Measurements from ENCODE around the gene ZNF460. TPM values are rescaled to one million over a fixed set of nuclear protein-coding genes. Genes with fewer than 3 reads are reported as not detected.

Gene ZNF460
- total RNA-seq, 2 experiments from 2014 or later = 59.1 to 63.1 TPM

- no peak overlapping the region for H3K27ac Mint-ChIP-seq
- intact Hi-C loops (cut with micrococcal nuclease) = no loop called here
- peaks cover 45% of the 10 kb centered on the region for H3K9me3 Mint-ChIP-seq
- ChIA-PET CTCF (no interaction called here), POLR2A (no interaction called here)
- H3K4me1 Mint-ChIP-seq (ENCODE audit: low read depth) = peaks cover 23% of the 10 kb centered on the region
- peaks cover 84% of the 10 kb centered on the region for H3K36me3 Mint-ChIP-seq (ENCODE audit: low read depth)
- no peak for TF ChIP-seq CTCF (IDR thresholded peaks at IDR 0.05)
- H3K4me3 Mint-ChIP-seq = no peak overlapping the region
- DNase-seq = no peak
- ATAC-seq = no peak
- H3K27me3 Mint-ChIP-seq = no peaks in the 10 kb centered on the region
Observed at GRCh38 chr19:57324992-57325391, 44.7 kb downstream of the ZNF460 start.

- Mint-ChIP-seq H3K27ac (no peak overlapping the region), H3K27me3 (no peaks in the 10 kb centered on the region)
- intact Hi-C loops (cut with micrococcal nuclease) = no loop called here
Observed at GRCh38 chr19:57327993-57328392, 47.7 kb downstream of the ZNF460 start.

GRCh38 chr19:57334191-57334590, 53.9 kb downstream of the ZNF460 start:
- Mint-ChIP-seq H3K27ac (no peak overlapping the region), H3K9me3 (peaks cover 19% of the 10 kb centered on the region), H3K4me3 (no peak overlapping the region), H3K27me3 (no peaks in the 10 kb centered on the region), H3K4me1 (ENCODE audit: low read depth) (no peaks in the 10 kb centered on the region), H3K36me3 (ENCODE audit: low read depth) (peaks cover 39% of the 10 kb centered on the region)
- POLR2A ChIA-PET = no interaction called here
- CTCF ChIA-PET = interaction anchor here (1.8 kb wide), 1 partner anchor 16 kb away, joined by 5 read pairs; the partner anchor contains the start of gene ZNF304
- TF ChIP-seq CTCF (IDR thresholded peaks at IDR 0.05) = no peak
- intact Hi-C loops (cut with micrococcal nuclease) = no loop called here
- DNase-seq (no peak), ATAC-seq (no peak)

More at GRCh38 chr19:57327993-57328392, 47.7 kb downstream of the ZNF460 start:
- TF ChIP-seq CTCF (IDR thresholded peaks at IDR 0.05) = no peak
- ChIA-PET CTCF (no interaction called here), POLR2A (no interaction called here)
- ATAC-seq = no peak
- Mint-ChIP-seq H3K9me3 (peaks cover 43% of the 10 kb centered on the region), H3K36me3 (ENCODE audit: low read depth) (peaks cover 82% of the 10 kb centered on the region), H3K4me3 (no peak overlapping the region), H3K4me1 (ENCODE audit: low read depth) (no peaks in the 10 kb centered on the region)
- DNase-seq = no peak

- ChIA-PET POLR2A (no interaction called here), CTCF (no interaction called here)
- Mint-ChIP-seq H3K4me3 (no peak overlapping the region), H3K27ac (no peak overlapping the region), H3K27me3 (no peaks in the 10 kb centered on the region), H3K9me3 (peaks cover 10% of the 10 kb centered on the region), H3K4me1 (ENCODE audit: low read depth) (no peaks in the 10 kb centered on the region), H3K36me3 (ENCODE audit: low read depth) (peaks cover 16% of the 10 kb centered on the region)
- ATAC-seq = no peak
- no peak for DNase-seq
- no peak for TF ChIP-seq CTCF (IDR thresholded peaks at IDR 0.05)
- intact Hi-C loops (cut with micrococcal nuclease) = no loop called here
Observed at GRCh38 chr19:57338877-57339276, 58.6 kb downstream of the ZNF460 start.

GRCh38 chr19:57342582-57342981, 62.3 kb downstream of the ZNF460 start:
- H3K36me3 Mint-ChIP-seq (ENCODE audit: low read depth) = peaks cover 3% of the 10 kb centered on the region
- POLR2A ChIA-PET = no interaction called here
- DNase-seq (no peak), ATAC-seq (no peak)
- TF ChIP-seq CTCF (IDR thresholded peaks at IDR 0.05) = no peak
- H3K27me3 Mint-ChIP-seq = no peaks in the 10 kb centered on the region
- no peaks in the 10 kb centered on the region for H3K4me1 Mint-ChIP-seq (ENCODE audit: low read depth)
- no peak overlapping the region for H3K27ac Mint-ChIP-seq
- H3K4me3 Mint-ChIP-seq = no peak overlapping the region
- H3K9me3 Mint-ChIP-seq = peaks cover 6% of the 10 kb centered on the region
- CTCF ChIA-PET = no interaction called here
- intact Hi-C loops (cut with micrococcal nuclease) = no loop called here

Other genes with a start within 250 kb of the ZNF460 start
- not detected for gene USP29, start 160.5 kb upstream of the ZNF460 start, total RNA-seq
- not detected for gene ZIM3, start 135.3 kb upstream of the ZNF460 start, total RNA-seq
- not detected for gene DUXA, start 113.0 kb upstream of the ZNF460 start, total RNA-seq
- 10 to 100 TPM; 20.7 to 22.4 TPM for gene ZNF264, start 89.0 kb upstream of the ZNF460 start, total RNA-seq
- gene AURKC, start 49.5 kb upstream of the ZNF460 start, total RNA-seq = 1 to 10 TPM in 1 of 2 experiments, under 1 TPM in 1; 0.96 to 1.4 TPM
- gene ZNF805, start 39.9 kb upstream of the ZNF460 start, total RNA-seq = 1 to 10 TPM; 7.6 to 7.8 TPM
- 1 to 10 TPM; 6.3 to 7.0 TPM for gene ZNF543, start 40.0 kb downstream of the ZNF460 start, total RNA-seq
- gene ZNF304, start 70.8 kb downstream of the ZNF460 start, total RNA-seq = 1 to 10 TPM; 6.6 to 6.7 TPM
- 1 to 10 TPM; 6.0 to 7.4 TPM for gene TRAPPC2B, start 83.1 kb downstream of the ZNF460 start, total RNA-seq
- 1 to 10 TPM; 1.3 to 1.5 TPM for gene ZNF547, start 83.1 kb downstream of the ZNF460 start, total RNA-seq
- gene ZNF548, start 109.4 kb downstream of the ZNF460 start, total RNA-seq = 10 to 100 TPM; 23.9 to 24.6 TPM
- 1 to 10 TPM; 5.7 to 8.8 TPM for gene ZNF17, start 130.7 kb downstream of the ZNF460 start, total RNA-seq
- 10 to 100 TPM; 19.5 to 20.0 TPM for gene ZNF749, start 154.8 kb downstream of the ZNF460 start, total RNA-seq
- under 1 TPM in 1 of 2 experiments, not detected in 1; 0.18 TPM for gene VN1R1, start 176.7 kb downstream of the ZNF460 start, total RNA-seq
- gene ZNF772, start 197.1 kb downstream of the ZNF460 start, total RNA-seq = 1 to 10 TPM; 5.0 to 5.6 TPM
- gene ZNF419, start 207.3 kb downstream of the ZNF460 start, total RNA-seq = 1 to 10 TPM; 5.1 to 6.1 TPM
- gene ZNF773, start 219.5 kb downstream of the ZNF460 start, total RNA-seq = 1 to 10 TPM; 5.7 to 7.1 TPM
- 1 to 10 TPM; 3.5 to 4.0 TPM for gene ZNF549, start 246.9 kb downstream of the ZNF460 start, total RNA-seq

All from activated CD8-positive, alpha-beta T cell treated with anti-CD3 and anti-CD28 coated beads for 36 hours (primary cell).